PC-3 (cell line): ENCODE data around the gene MATCAP1. TPM values are rescaled to one million over a fixed set of nuclear protein-coding genes. Genes with fewer than 3 reads are reported as not detected.

ENCODE experiments used
- ATAC-seq: fragments of 200-7000 bp; cut with Tn5 transposase; 2 replicates; pipeline ENCODE4 v1.9.1; 2020; ENCODE audit warnings: mild to moderate bottlenecking, moderate library complexity
- BruUV-seq: library from RNA; stranded (reverse); fragments of 400-500 nt; replicated peaks from 2 replicates; lab custom pipeline; 2021; lab: Mats Ljungman, UMichigan
- CTCF ChIA-PET: fragments of 300-600 bp; sonication (Branson Sonifier 250); formaldehyde crosslinking; loops from one replicate; lab custom pipeline; 2022; ENCODE audit warnings: antibody characterized with exemption; lab: Charles Lee
- POLR2A ChIA-PET: fragments of 300-600 bp; sonication (Branson Sonifier 250); formaldehyde crosslinking; loops from one replicate; lab custom pipeline; 2022; ENCODE audit warnings: antibody characterized with exemption; ENCODE audit not compliant: unreplicated experiment; lab: Charles Lee
- DNase-seq: peaks from one replicate; pipeline ENCODE4 v3.0.0-alpha.2; 2015
- H2AFZ ChIP-seq: fragments of 300-600 bp; sonication (generic); 2 replicates; pipeline ENCODE4 v1.6.0; 2016; ENCODE audit warnings: antibody characterized with exemption, low read length
- H3F3A ChIP-seq: fragments of 300-600 bp; sonication (generic); one replicate; pipeline ENCODE4 v1.6.0; 2017; ENCODE audit warnings: antibody characterized with exemption, low read length, control low read depth, mild to moderate bottlenecking; ENCODE audit not compliant: unreplicated experiment
- H3K27ac ChIP-seq: fragments of 300-600 bp; sonication (generic); 2 replicates; pipeline ENCODE4 v1.5.1; 2016; ENCODE audit warnings: mild to moderate bottlenecking, low read length
- H3K27me3 ChIP-seq: fragments of 300-600 bp; sonication (generic); 2 replicates; pipeline ENCODE4 v1.6.1; 2016; ENCODE audit warnings: low read length, mixed read lengths
- H3K36me3 ChIP-seq: fragments of 300-600 bp; sonication (generic); 2 replicates; pipeline ENCODE4 v1.6.1; 2016; ENCODE audit warnings: low read depth, mixed run types, low read length, mixed read lengths
- H3K4me1 ChIP-seq: fragments of 300-600 bp; sonication (generic); 2 replicates; pipeline ENCODE4 v1.5.1; 2016; ENCODE audit warnings: low read length; ENCODE audit not compliant: insufficient read depth
- H3K4me2 ChIP-seq: fragments of 300-600 bp; sonication (generic); 2 replicates; pipeline ENCODE4 v1.6.0; 2016; ENCODE audit warnings: low read length
- H3K4me3 ChIP-seq: fragments of 300-600 bp; sonication (generic); 2 replicates; pipeline ENCODE4 v1.5.1; 2016; ENCODE audit warnings: mild to moderate bottlenecking, low read length, mixed read lengths
- H3K79me2 ChIP-seq: fragments of 300-600 bp; sonication (generic); 2 replicates; pipeline ENCODE4 v1.6.1; 2017; ENCODE audit warnings: low read length, mixed read lengths
- H3K9ac ChIP-seq: fragments of 300-600 bp; sonication (generic); 2 replicates; pipeline ENCODE4 v1.6.0; 2016; ENCODE audit warnings: mild to moderate bottlenecking, low read length
- H3K9me2 ChIP-seq: fragments of 300-600 bp; sonication (generic); replicated peaks from 2 replicates; pipeline ENCODE4 v1.6.1; 2016; ENCODE audit warnings: mixed run types, low read length, mixed read lengths
- H3K9me3 ChIP-seq: fragments of 300-600 bp; sonication (generic); 2 replicates; pipeline ENCODE4 v1.6.1; 2016; ENCODE audit warnings: low read length, mixed read lengths
- H4K20me1 ChIP-seq: fragments of 300-600 bp; sonication (generic); 2 replicates; pipeline ENCODE4 v1.6.1; 2016; ENCODE audit warnings: low read length, mixed read lengths
- CTCF ChIP-seq: fragments of 300-600 bp; sonication (generic); conservative IDR thresholded peaks from 2 replicates; pipeline ENCODE4 v1.5.1; 2017; ENCODE audit warnings: antibody characterized with exemption, low read depth, mild to moderate bottlenecking, low read length
- EZH2 ChIP-seq: fragments of 300-600 bp; sonication (generic); IDR thresholded peaks from one replicate; pipeline ENCODE4 v1.6.1; 2017; ENCODE audit warnings: antibody characterized with exemption, mild to moderate bottlenecking, low read length; ENCODE audit not compliant: unreplicated experiment
- EZH2phosphoT487 ChIP-seq: fragments of 300-600 bp; sonication (generic); IDR thresholded peaks from 2 replicates; pipeline ENCODE4 v1.6.1; 2018; ENCODE audit warnings: mild to moderate bottlenecking, antibody characterized with exemption, low read length, borderline replicate concordance
- intact Hi-C: fragments of 100-400 bp; cut with micrococcal nuclease; formaldehyde crosslinking; loops from 2 replicates; pipeline ENCODE4 v1.9.0; 2023
- total RNA-seq: library from RNA; depleted of rRNA; stranded (reverse); fragments of >200 nt; gene quantifications from 2 replicates; pipeline ENCODE4 v1.2.3, GENCODE V29; 2014

Gene MATCAP1
- total RNA-seq, 1 experiment from 2014 or later, result 29.6 TPM

GRCh38 chr16:67148656-67149275, 35.0 kb downstream of the MATCAP1 start:
- Histone ChIP-seq H3K27ac (no peak overlapping the region), H3K4me1 (no peaks in the 10 kb centered on the region), H3K36me3 (no peaks in the 10 kb centered on the region; the same call in 1 of the 2 replicates), H2AFZ (no peak overlapping the region), H3K27me3 (no peaks in the 10 kb centered on the region), H4K20me1 (no peaks in the 10 kb centered on the region), H3F3A (no peaks in the 10 kb centered on the region), H3K79me2 (no peaks in the 10 kb centered on the region), H3K9me2 (no peaks in the 10 kb centered on the region), H3K4me3 (no peak overlapping the region), H3K9ac (no peak overlapping the region), H3K4me2 (no peak overlapping the region), H3K9me3 (no peaks in the 10 kb centered on the region)
- POLR2A ChIA-PET, result no interaction called here
- intact Hi-C loops, result no loop called here
- TF ChIP-seq EZH2, result no peak
- no peak for TF ChIP-seq EZH2phosphoT487
- no peak for TF ChIP-seq CTCF
- TSS peak; percentile 26 for BruUV-seq
- DNase-seq (no peak), ATAC-seq (no peak)
- CTCF ChIA-PET, result no interaction called here

GRCh38 chr16:67148221-67148620, 35.5 kb downstream of the MATCAP1 start:
- H4K20me1 ChIP-seq, result no peaks in the 10 kb centered on the region
- intact Hi-C loops, result no loop called here
- no peaks in the 10 kb centered on the region for H3K4me1 ChIP-seq
- H3K27ac ChIP-seq, result no peak overlapping the region
- no peak for ATAC-seq
- no peak overlapping the region for H3K9ac ChIP-seq
- H3K36me3 ChIP-seq, result no peaks in the 10 kb centered on the region; the same call in 1 of the 2 replicates
- no peaks in the 10 kb centered on the region for H3F3A ChIP-seq
- no peak overlapping the region for H3K4me2 ChIP-seq
- H3K9me3 ChIP-seq, result no peaks in the 10 kb centered on the region
- no peak overlapping the region for H2AFZ ChIP-seq
- no peaks in the 10 kb centered on the region for H3K9me2 ChIP-seq
- TF ChIP-seq EZH2 (no peak), CTCF (no peak), EZH2phosphoT487 (no peak)
- no peaks in the 10 kb centered on the region for H3K79me2 ChIP-seq
- ChIA-PET POLR2A (no interaction called here), CTCF (no interaction called here)
- H3K4me3 ChIP-seq, result no peak overlapping the region
- no TSS peak for BruUV-seq
- no peak for DNase-seq
- H3K27me3 ChIP-seq, result no peaks in the 10 kb centered on the region

GRCh38 chr16:67147437-67148140, 36.2 kb downstream of the MATCAP1 start:
- intact Hi-C loops, result no loop called here
- H3K27ac ChIP-seq, result no peak overlapping the region
- ATAC-seq (no peak), DNase-seq (no peak)
- H3F3A ChIP-seq, result no peaks in the 10 kb centered on the region
- H3K36me3 ChIP-seq, result no peaks in the 10 kb centered on the region; the same call in 1 of the 2 replicates
- no peak overlapping the region for H3K4me2 ChIP-seq
- H3K4me1 ChIP-seq, result no peaks in the 10 kb centered on the region
- no peak overlapping the region for H3K9ac ChIP-seq
- H3K4me3 ChIP-seq, result no peak overlapping the region
- no peak overlapping the region for H2AFZ ChIP-seq
- no peak for TF ChIP-seq CTCF
- TF ChIP-seq EZH2, result no peak
- no peak for TF ChIP-seq EZH2phosphoT487
- H3K9me3 ChIP-seq, result no peaks in the 10 kb centered on the region
- no peaks in the 10 kb centered on the region for H3K27me3 ChIP-seq
- H4K20me1 ChIP-seq, result no peaks in the 10 kb centered on the region
- no peaks in the 10 kb centered on the region for H3K79me2 ChIP-seq
- H3K9me2 ChIP-seq, result no peaks in the 10 kb centered on the region
- CTCF ChIA-PET, result no interaction called here
- BruUV-seq, result no TSS peak
- POLR2A ChIA-PET, result no interaction called here
